Measurements from ENCODE around the gene PRSS37. TPM values are rescaled to one million over a fixed set of nuclear protein-coding genes. Genes with fewer than 3 reads are reported as not detected.

PRSS37 gene
- total RNA-seq, 1 experiment from 2014 or later: not detected

GRCh38 chr7:141788296-141788695 lies 53.0 kb downstream of the PRSS37 start:
- Histone ChIP-seq H3K4me2 (ENCODE audit: low read length) (no peak overlapping the region), H4K20me1 (ENCODE audit: insufficient read depth) (no peaks in the 10 kb centered on the region), H3K9me3 (ENCODE audit: control insufficient read depth in 1 of 2, insufficient read depth in 1 of 2, low read depth in 1 of 2, low read length in 2 of 2) (no peaks in the 10 kb centered on the region), H3K36me3 (ENCODE audit: control insufficient read depth in 1 of 2, insufficient read depth in 2 of 2, low read length in 2 of 2) (0 out of 4 replicates have a peak, but pooled peaks cover 2 to 3% of the 10 kb centered on the region in 2 experiments), H3K4me1 (ENCODE audit: control insufficient read depth in 1 of 2, insufficient read depth in 2 of 2, low read length in 2 of 2) (no peaks in the 10 kb centered on the region), H3K9me2 (ENCODE audit: insufficient read depth) (no peaks in the 10 kb centered on the region), H3K27me3 (ENCODE audit: insufficient read depth, low read length) (no peaks in the 10 kb centered on the region), H2AFZ (ENCODE audit: low read depth, low read length, poor library complexity, severe bottlenecking) (no peak overlapping the region), H3K4me3 (replicated peaks in 1 of 2; ENCODE audit: low read depth in 1 of 2, low read length in 2 of 2) (no peak overlapping the region), H3K27ac (ENCODE audit: low read depth, low read length) (no peak overlapping the region), H3K9ac (ENCODE audit: low read length) (no peak overlapping the region), H3K79me2 (ENCODE audit: insufficient read depth, low read length) (no peaks in the 10 kb centered on the region)
- TF ChIP-seq SP1 (IDR thresholded peaks at IDR 0.05; ENCODE audit: low read depth) (no peak), CEBPB (IDR thresholded peaks at IDR 0.05; ENCODE audit: low read depth) (no peak), POLR2AphosphoS5 (IDR thresholded peaks at IDR 0.05; ENCODE audit: low read depth, low read length) (no peak), JUND (IDR thresholded peaks at IDR 0.05) (no peak)
- BruUV-seq (replicated peaks): no TSS peak
- DNase-seq (ENCODE audit: low read depth, low spot score): no peak
- CTCF ChIA-PET: no interaction called here
- POLR2A ChIA-PET: no interaction called here
- RAD21 ChIA-PET (ENCODE audit: low non-redundant PET in 1 of 2, low total read pairs in 2 of 2, uncharacterized antibody in 2 of 2, unreplicated experiment in 2 of 2): no interaction called here
- no peak for ATAC-seq
- intact Hi-C loops (cut with micrococcal nuclease): loop anchor here (5.0 kb wide), 1 partner anchor 136 kb away; no protein-coding TSS in a partner anchor

Other genes with a start within 250 kb of the PRSS37 start
- 23.4 TPM for gene DENND11, start 139.3 kb downstream of the PRSS37 start, total RNA-seq (2021; ENCODE audit: unreplicated experiment)
- gene WEE2, start 133.1 kb downstream of the PRSS37 start, total RNA-seq (2021; ENCODE audit: unreplicated experiment): not detected
- gene SSBP1, start 103.1 kb downstream of the PRSS37 start, total RNA-seq (2021; ENCODE audit: unreplicated experiment): 171 TPM
- gene TAS2R3, start 77.4 kb downstream of the PRSS37 start, total RNA-seq (2021; ENCODE audit: unreplicated experiment): 1.4 TPM
- 1.2 TPM for gene TAS2R4, start 64.8 kb downstream of the PRSS37 start, total RNA-seq (2021; ENCODE audit: unreplicated experiment)
- gene TAS2R5, start 51.3 kb downstream of the PRSS37 start, total RNA-seq (2021; ENCODE audit: unreplicated experiment): 1.7 TPM
- not detected for gene OR9A4, start 74.9 kb upstream of the PRSS37 start, total RNA-seq (2021; ENCODE audit: unreplicated experiment)
- 0.32 TPM for gene CLEC5A, start 105.5 kb upstream of the PRSS37 start, total RNA-seq (2021; ENCODE audit: unreplicated experiment)
- gene TAS2R38, start 132.3 kb upstream of the PRSS37 start, total RNA-seq (2021; ENCODE audit: unreplicated experiment): not detected
- gene MGAM, start 154.4 kb upstream of the PRSS37 start, total RNA-seq (2021; ENCODE audit: unreplicated experiment): 0.42 TPM

All from HCT116 (cell line).